Retina (tissue), 1 donor: ENCODE results near the gene NPAS3.
A peak's percentile ranks its signal among the peaks of the same experiment; 100 is the strongest.

Source experiments
- DNase-seq: peaks from one replicate; pipeline ENCODE4 v3.0.0-alpha.2; 2016

The NPAS3 gene

GRCh38 chr14:33566082-33566481 is 627.4 kb downstream of the NPAS3 start:
- DNase-seq, result no peak

- DNase-seq, result peak; percentile 35
Observed at GRCh38 chr14:33567023-33567728, 628.5 kb downstream of the NPAS3 start.

GRCh38 chr14:33567731-33568130 is 629.1 kb downstream of the NPAS3 start:
- peak; percentile 14 for DNase-seq

GRCh38 chr14:33568935-33569579 is 630.4 kb downstream of the NPAS3 start:
- no peak for DNase-seq

GRCh38 chr14:33569821-33570687 is 631.4 kb downstream of the NPAS3 start:
- peak; percentile 63 for DNase-seq

- peak; percentile 45 for DNase-seq
Observed at GRCh38 chr14:33570694-33571310, 632.1 kb downstream of the NPAS3 start.

GRCh38 chr14:33573301-33573880 is 634.7 kb downstream of the NPAS3 start:
- DNase-seq, result no peak

- DNase-seq, result no peak
Observed at GRCh38 chr14:33576014-33576413, 637.3 kb downstream of the NPAS3 start.

- no peak for DNase-seq
Observed at GRCh38 chr14:33578461-33579216, 640.0 kb downstream of the NPAS3 start.

- no peak for DNase-seq
Observed at GRCh38 chr14:33580231-33580749, 641.6 kb downstream of the NPAS3 start.

GRCh38 chr14:33580841-33581240 is 642.2 kb downstream of the NPAS3 start:
- no peak for DNase-seq

GRCh38 chr14:33584697-33585096 is 646.0 kb downstream of the NPAS3 start:
- DNase-seq, result no peak

- DNase-seq, result no peak
Observed at GRCh38 chr14:33586806-33587205, 648.1 kb downstream of the NPAS3 start.

- no peak for DNase-seq
Observed at GRCh38 chr14:33587791-33588190, 649.1 kb downstream of the NPAS3 start.

- DNase-seq, result no peak
Observed at GRCh38 chr14:33588771-33589170, 650.1 kb downstream of the NPAS3 start.

GRCh38 chr14:33589334-33589733 is 650.7 kb downstream of the NPAS3 start:
- DNase-seq, result no peak

- DNase-seq, result no peak
Observed at GRCh38 chr14:33590891-33591630, 652.4 kb downstream of the NPAS3 start.

GRCh38 chr14:33592297-33592696 is 653.6 kb downstream of the NPAS3 start:
- DNase-seq, result no peak

GRCh38 chr14:33596211-33597080 is 657.8 kb downstream of the NPAS3 start:
- DNase-seq, result no peak

- no peak for DNase-seq
Observed at GRCh38 chr14:33598582-33598981, 659.9 kb downstream of the NPAS3 start.
